ENCODE results near the gene HIPK2.
A peak's percentile ranks its signal among the peaks of the same experiment; 100 is the strongest.

GRCh38 chr7:139602143-139602722, 175.6 kb downstream of the HIPK2 start:
- no peak for TF ChIP-seq POLR2AphosphoS5 (IDR thresholded peaks at IDR 0.05)
- TF ChIP-seq, protein P1, sequence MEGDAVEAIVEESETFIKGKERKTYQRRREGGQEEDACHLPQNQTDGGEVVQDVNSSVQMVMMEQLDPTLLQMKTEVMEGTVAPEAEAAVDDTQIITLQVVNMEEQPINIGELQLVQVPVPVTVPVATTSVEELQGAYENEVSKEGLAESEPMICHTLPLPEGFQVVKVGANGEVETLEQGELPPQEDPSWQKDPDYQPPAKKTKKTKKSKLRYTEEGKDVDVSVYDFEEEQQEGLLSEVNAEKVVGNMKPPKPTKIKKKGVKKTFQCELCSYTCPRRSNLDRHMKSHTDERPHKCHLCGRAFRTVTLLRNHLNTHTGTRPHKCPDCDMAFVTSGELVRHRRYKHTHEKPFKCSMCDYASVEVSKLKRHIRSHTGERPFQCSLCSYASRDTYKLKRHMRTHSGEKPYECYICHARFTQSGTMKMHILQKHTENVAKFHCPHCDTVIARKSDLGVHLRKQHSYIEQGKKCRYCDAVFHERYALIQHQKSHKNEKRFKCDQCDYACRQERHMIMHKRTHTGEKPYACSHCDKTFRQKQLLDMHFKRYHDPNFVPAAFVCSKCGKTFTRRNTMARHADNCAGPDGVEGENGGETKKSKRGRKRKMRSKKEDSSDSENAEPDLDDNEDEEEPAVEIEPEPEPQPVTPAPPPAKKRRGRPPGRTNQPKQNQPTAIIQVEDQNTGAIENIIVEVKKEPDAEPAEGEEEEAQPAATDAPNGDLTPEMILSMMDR (IDR thresholded peaks at IDR 0.05) = peak in 2 of 4 experiments; percentile 31 to 43
- TF ChIP-seq EP300 (IDR thresholded peaks at IDR 0.05) = no peak
- no peak for TF ChIP-seq POLR2A (IDR thresholded peaks at IDR 0.05)
